Measurements from ENCODE around the gene TREM2. TPM values are rescaled to one million over a fixed set of nuclear protein-coding genes. Genes with fewer than 3 reads are reported as not detected.

TREM2 gene
- total and polyA plus RNA-seq, 2 of the 8 experiments (the other 6 are each of a cell fraction or from before 2014, with no cell fraction given) = 0.20 TPM; not detected in 1

- TF ChIP-seq CHD7 (IDR thresholded peaks at IDR 0.05; ENCODE audit: insufficient replicate concordance, low read length) = no peak
- TF ChIP-seq TAF1 (IDR thresholded peaks at IDR 0.05; ENCODE audit: low read depth, low read length) = no peak
- TF ChIP-seq SUZ12 (IDR thresholded peaks at IDR 0.05; ENCODE audit: low read length) = no peak
- no peak for TF ChIP-seq POLR2A (IDR thresholded peaks at IDR 0.05; ENCODE audit: control extremely low read depth in 1 of 2, low read depth in 2 of 2, low read length in 2 of 2)
- no peak for TF ChIP-seq PHF8 (conservative IDR thresholded peaks at IDR 0.05; ENCODE audit: low read depth, low read length)
- no peak for TF ChIP-seq TAF7 (optimal IDR thresholded peaks at IDR 0.05; ENCODE audit: borderline replicate concordance, low read depth, low read length)
- no peak for TF ChIP-seq NANOG (IDR thresholded peaks at IDR 0.05; ENCODE audit: insufficient read depth, low read depth, low read length, poor library complexity, severe bottlenecking)
- no peak for TF ChIP-seq HDAC6 (IDR thresholded peaks at IDR 0.05; ENCODE audit: low read depth, low read length)
- TF ChIP-seq SAP30 (IDR thresholded peaks at IDR 0.05; ENCODE audit: insufficient read depth, insufficient replicate concordance, low read length) = no peak
- TF ChIP-seq POLR2AphosphoS5 (IDR thresholded peaks at IDR 0.05; ENCODE audit: low read depth, low read length) = no peak
- TF ChIP-seq HDAC2 (IDR thresholded peaks at IDR 0.05; ENCODE audit: borderline replicate concordance in 1 of 2, low read depth in 2 of 2, low read length in 2 of 2) = no peak
- TF ChIP-seq JUND (IDR thresholded peaks at IDR 0.05; ENCODE audit: low read length) = no peak
These were observed 15.0 kb downstream of the TREM2 start (continued) for GRCh38 chr6:41147917-41148316.
